Measurements from ENCODE around the gene FUOM.

FUOM gene

DNA sequence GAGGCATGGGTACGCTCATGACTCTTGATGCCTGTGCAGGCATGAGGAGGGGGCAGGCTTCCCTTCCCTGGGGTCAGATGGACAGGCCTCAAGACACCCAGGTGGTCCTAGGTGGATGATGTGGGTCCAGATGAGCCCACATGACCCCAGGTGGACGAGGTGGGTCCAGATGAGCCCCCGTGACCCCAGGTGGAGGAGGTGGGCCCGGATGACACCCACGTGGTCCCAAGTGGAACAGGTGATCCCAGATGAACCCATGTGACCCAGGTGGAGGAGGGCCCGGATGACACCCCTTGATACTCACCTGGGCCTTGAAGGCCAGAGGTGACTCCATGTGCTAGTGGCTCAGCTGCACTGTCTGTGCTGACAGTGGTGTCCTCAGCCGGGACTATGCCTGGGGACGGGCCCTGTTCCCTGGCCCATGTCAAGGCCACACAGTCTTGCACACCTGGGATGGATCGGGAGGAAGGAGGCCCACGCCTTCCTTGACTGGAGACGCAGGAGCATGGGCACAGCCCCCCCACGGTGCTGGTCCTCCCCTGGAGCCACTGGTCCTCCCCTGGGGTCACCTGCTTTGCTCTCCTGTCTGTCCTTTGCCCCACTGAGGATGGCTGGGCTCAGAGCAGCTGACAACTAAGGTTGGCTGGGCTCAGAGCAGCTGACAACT, 7.4 kb downstream of the FUOM start:
- Histone ChIP-seq H3K9me3 (ENCODE audit: control insufficient read depth, insufficient read depth, low read length) (no peaks in the 10 kb centered on the region), H3K36me3 (ENCODE audit: control insufficient read depth, insufficient read depth, low read length) (0 out of 2 replicates have a peak, but pooled peaks cover 3% of the 10 kb centered on the region), H3K4me3 (ENCODE audit: low read length) (no peak overlapping the region), H3K27ac (ENCODE audit: low read length) (no peak overlapping the region), H3K27me3 (ENCODE audit: control insufficient read depth, insufficient read depth, low read length) (no peaks in the 10 kb centered on the region), H3K4me1 (ENCODE audit: control insufficient read depth, insufficient read depth, low read length) (peaks cover 2% of the 10 kb centered on the region)
- no CpG with 5 or more reads among the region's 12 CpGs for WGBS (ENCODE audit: insufficient coverage, insufficient read length)
- no peak for DNase-seq (ENCODE audit: low read depth, low spot score)

DNA sequence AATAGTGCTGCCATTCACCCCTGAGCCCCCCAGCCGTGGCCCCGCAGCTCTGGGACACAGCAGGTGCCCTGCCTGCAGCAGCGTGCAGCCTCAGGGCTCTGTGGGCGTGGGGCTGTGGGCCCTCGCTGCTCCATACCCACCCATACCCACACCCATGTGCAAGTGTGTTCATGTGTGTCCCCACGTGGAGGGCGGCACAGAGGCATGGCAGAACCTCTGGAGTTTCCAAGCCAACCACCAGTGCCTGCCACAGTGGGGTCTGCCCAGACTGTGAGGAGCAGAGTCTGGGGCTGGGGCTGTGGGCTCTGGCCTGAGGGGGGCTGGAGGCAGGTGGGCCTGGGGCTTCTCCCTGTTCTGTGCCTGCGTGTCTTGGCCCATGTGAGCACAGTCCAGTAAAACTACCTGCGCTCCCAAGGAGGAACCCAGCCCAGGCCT, 8.2 kb downstream of the FUOM start:
- no peaks in the 10 kb centered on the region for H3K36me3 ChIP-seq (ENCODE audit: control insufficient read depth, insufficient read depth, low read length)
- H3K27me3 ChIP-seq (ENCODE audit: control insufficient read depth, insufficient read depth, low read length), result no peaks in the 10 kb centered on the region
- no peak overlapping the region for H3K4me3 ChIP-seq (ENCODE audit: low read length)
- no peak overlapping the region for H3K27ac ChIP-seq (ENCODE audit: low read length)
- H3K9me3 ChIP-seq (ENCODE audit: control insufficient read depth, insufficient read depth, low read length), result no peaks in the 10 kb centered on the region
- H3K4me1 ChIP-seq (ENCODE audit: control insufficient read depth, insufficient read depth, low read length), result peaks cover 2% of the 10 kb centered on the region
- no peak for DNase-seq (ENCODE audit: low read depth, low spot score)
- no CpG with 5 or more reads among the region's 9 CpGs for WGBS (ENCODE audit: insufficient coverage, insufficient read length)

DNA sequence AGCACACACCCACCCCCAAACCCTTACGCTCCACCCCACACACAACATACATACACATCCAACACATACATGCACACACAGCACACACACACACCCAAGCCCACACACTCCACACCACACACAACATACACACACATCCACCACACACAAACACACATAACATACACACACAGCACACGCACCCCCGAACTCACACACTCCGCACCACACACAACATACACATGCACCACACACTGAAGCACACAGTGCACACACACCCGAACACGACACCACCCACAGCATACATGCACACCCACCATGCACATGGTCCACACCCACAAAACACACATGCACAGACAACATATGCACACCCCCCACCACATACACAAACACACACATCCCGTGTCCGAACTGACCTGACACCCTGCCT, 8.7 kb downstream of the FUOM start:
- Histone ChIP-seq H3K4me3 (ENCODE audit: low read length) (no peak overlapping the region), H3K36me3 (ENCODE audit: control insufficient read depth, insufficient read depth, low read length) (no peaks in the 10 kb centered on the region), H3K4me1 (ENCODE audit: control insufficient read depth, insufficient read depth, low read length) (peaks cover 2% of the 10 kb centered on the region), H3K9me3 (ENCODE audit: control insufficient read depth, insufficient read depth, low read length) (no peaks in the 10 kb centered on the region), H3K27me3 (ENCODE audit: control insufficient read depth, insufficient read depth, low read length) (no peaks in the 10 kb centered on the region), H3K27ac (ENCODE audit: low read length) (no peak overlapping the region)
- no peak for DNase-seq (ENCODE audit: low read depth, low spot score)
- WGBS (ENCODE audit: insufficient coverage, insufficient read length), result 100% methylated on average over 6 of the region's 8 CpGs

DNA sequence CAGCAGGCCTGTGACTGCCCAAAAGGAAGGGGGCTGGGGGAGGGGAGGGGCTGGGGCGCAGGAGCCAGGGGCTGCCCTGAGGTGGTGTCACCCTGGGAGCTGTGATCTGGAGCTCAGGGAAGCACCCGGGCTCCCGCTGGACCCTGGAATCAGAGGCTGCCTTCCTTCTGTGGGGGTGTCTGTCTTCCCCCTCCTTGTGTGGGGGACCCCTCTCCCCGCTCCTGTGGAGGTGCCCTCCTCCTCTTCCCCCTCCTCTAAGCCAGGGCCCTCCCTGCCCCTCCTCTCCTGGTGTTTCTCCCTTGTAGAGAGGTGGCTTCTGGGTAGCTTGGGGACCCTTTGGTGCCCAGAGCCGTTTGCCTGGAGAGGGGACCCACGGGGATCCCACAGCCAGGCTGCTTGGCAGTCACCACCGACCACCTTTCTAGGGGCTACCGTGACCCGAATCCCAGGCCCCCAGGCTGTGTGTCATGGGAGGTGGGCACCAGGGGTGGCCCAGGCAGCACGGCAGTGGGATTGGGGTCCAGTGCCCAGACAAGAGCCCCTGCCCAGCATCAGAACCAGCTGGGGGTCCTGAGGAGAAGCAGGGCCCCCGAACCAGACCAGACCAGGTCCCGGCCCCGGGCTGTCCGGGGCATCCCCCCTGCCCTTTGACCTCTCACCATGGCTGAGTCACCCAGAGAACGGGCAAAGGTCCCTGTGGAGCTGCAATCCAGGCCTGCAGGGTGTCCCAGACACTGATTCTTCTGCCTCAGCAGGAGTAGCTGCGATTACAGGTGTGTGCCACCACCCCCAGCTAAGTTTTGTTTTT, 9.9 kb downstream of the FUOM start:
- DNase-seq (ENCODE audit: low read depth, low spot score), result no peak
- Histone ChIP-seq H3K4me3 (ENCODE audit: low read length) (no peak overlapping the region), H3K4me1 (ENCODE audit: control insufficient read depth, insufficient read depth, low read length) (peaks cover 5% of the 10 kb centered on the region), H3K27ac (ENCODE audit: low read length) (no peak overlapping the region), H3K27me3 (ENCODE audit: control insufficient read depth, insufficient read depth, low read length) (no peaks in the 10 kb centered on the region), H3K9me3 (ENCODE audit: control insufficient read depth, insufficient read depth, low read length) (no peaks in the 10 kb centered on the region), H3K36me3 (ENCODE audit: control insufficient read depth, insufficient read depth, low read length) (no peaks in the 10 kb centered on the region)
- WGBS (ENCODE audit: insufficient coverage, insufficient read length), result no CpG with 5 or more reads among the region's 16 CpGs

DNA sequence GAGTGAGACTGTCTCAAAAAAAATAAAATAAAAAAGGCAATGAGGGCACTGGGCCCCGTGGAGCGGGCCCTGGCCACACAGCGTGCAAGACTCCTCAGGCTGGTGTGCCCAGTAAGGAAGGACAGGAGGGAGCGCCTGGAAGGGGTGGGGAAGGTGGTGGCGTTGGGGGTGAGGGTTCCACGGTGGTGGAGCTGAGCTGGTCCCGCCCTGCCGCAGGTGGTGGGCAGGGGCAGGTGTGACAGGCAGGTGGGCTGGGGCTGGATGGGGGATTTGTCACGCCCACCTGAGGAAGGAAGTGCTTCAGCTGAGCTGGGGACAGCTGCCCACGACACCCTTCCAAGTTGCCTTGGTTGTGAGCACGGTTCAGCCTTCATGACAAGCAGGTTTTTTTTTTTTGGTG, 11.4 kb downstream of the FUOM start:
- no peak overlapping the region for H3K27ac ChIP-seq (ENCODE audit: low read length)
- H3K27me3 ChIP-seq (ENCODE audit: control insufficient read depth, insufficient read depth, low read length), result no peaks in the 10 kb centered on the region
- WGBS (ENCODE audit: insufficient coverage, insufficient read length), result no CpG with 5 or more reads among the region's 11 CpGs
- H3K9me3 ChIP-seq (ENCODE audit: control insufficient read depth, insufficient read depth, low read length), result no peaks in the 10 kb centered on the region
- no peaks in the 10 kb centered on the region for H3K36me3 ChIP-seq (ENCODE audit: control insufficient read depth, insufficient read depth, low read length)
- no peak overlapping the region for H3K4me3 ChIP-seq (ENCODE audit: low read length)
- peaks cover 5% of the 10 kb centered on the region; the same call in 1 of the 2 replicates for H3K4me1 ChIP-seq (ENCODE audit: control insufficient read depth, insufficient read depth, low read length)
- DNase-seq (ENCODE audit: low read depth, low spot score), result no peak

DNA sequence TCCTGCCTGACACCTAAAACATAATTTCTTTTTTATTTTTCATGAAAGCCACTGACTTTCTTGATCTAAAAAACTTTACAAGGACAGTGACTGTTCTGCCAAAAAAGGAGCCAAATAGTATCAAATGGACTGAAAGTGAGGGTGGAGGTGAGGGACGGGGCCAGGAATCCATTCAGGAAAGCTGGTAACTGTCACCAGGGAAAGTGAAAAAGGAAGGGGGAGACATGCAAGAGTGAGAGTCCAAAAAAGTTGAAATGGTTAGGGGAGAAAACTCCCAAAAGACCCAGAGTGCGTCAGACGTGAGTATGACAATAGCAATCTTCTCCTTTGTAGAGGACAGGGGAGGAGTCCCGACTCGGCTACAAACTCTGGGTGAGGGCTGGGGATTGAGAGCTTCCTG, 13.6 kb downstream of the FUOM start:
- WGBS (ENCODE audit: insufficient coverage, insufficient read length), result no CpG with 5 or more reads among the region's 5 CpGs
- Histone ChIP-seq H3K27ac (ENCODE audit: low read length) (no peak overlapping the region), H3K4me3 (ENCODE audit: low read length) (no peak overlapping the region), H3K27me3 (ENCODE audit: control insufficient read depth, insufficient read depth, low read length) (no peaks in the 10 kb centered on the region), H3K9me3 (ENCODE audit: control insufficient read depth, insufficient read depth, low read length) (no peaks in the 10 kb centered on the region), H3K36me3 (ENCODE audit: control insufficient read depth, insufficient read depth, low read length) (no peaks in the 10 kb centered on the region), H3K4me1 (ENCODE audit: control insufficient read depth, insufficient read depth, low read length) (0 out of 2 replicates have a peak, but pooled peaks cover 3% of the 10 kb centered on the region)
- no peak for DNase-seq (ENCODE audit: low read depth, low spot score)

DNA sequence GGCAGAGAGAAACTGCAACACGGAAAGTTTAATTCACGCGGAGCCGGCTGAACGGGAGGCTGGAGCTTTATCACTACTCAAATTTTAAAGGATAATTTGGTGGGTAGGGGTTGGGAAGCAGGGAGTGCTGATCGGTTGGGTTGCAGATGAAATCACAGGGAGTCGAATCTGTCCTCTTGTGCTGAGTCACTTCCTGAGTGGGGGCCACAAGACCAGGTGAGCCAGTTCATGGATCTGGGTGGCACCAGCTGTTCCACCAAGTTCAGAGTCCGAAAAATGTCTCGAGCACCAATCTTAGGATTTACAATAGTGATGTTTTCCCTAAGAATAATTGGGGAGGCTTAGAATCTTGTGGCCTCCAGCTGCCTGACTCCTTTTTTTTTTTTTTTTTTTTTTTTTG, 14.3 kb downstream of the FUOM start:
- no peaks in the 10 kb centered on the region for H3K9me3 ChIP-seq (ENCODE audit: control insufficient read depth, insufficient read depth, low read length)
- no peaks in the 10 kb centered on the region for H3K36me3 ChIP-seq (ENCODE audit: control insufficient read depth, insufficient read depth, low read length)
- 0 out of 2 replicates have a peak, but pooled peaks cover 3% of the 10 kb centered on the region for H3K4me1 ChIP-seq (ENCODE audit: control insufficient read depth, insufficient read depth, low read length)
- no peak overlapping the region for H3K27ac ChIP-seq (ENCODE audit: low read length)
- no CpG with 5 or more reads among the region's 9 CpGs for WGBS (ENCODE audit: insufficient coverage, insufficient read length)
- no peak for DNase-seq (ENCODE audit: low read depth, low spot score)
- H3K4me3 ChIP-seq (ENCODE audit: low read length), result no peak overlapping the region
- H3K27me3 ChIP-seq (ENCODE audit: control insufficient read depth, insufficient read depth, low read length), result no peaks in the 10 kb centered on the region

DNA sequence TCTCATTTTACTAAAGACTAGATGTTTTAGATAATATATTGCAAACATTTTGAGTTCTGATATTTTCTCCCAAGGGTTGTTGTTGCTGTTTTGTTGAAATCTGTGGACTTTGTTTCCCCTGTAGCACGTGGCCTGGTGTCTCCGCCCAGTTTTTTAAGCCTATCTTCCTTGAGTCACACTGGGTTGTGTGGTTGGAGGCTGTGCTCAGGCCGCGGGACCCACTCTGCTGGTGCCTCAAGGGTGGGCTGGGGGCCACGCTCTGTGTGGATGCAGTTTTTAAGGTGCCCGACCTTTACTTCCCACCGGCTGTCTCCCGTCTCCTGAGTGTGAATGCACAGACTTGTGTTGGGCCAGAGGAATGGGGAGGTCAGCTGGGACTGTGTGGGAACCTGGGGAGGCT, 14.9 kb downstream of the FUOM start:
- WGBS (ENCODE audit: insufficient coverage, insufficient read length), result no CpG with 5 or more reads among the region's 8 CpGs
- Histone ChIP-seq H3K4me3 (ENCODE audit: low read length) (no peak overlapping the region), H3K27me3 (ENCODE audit: control insufficient read depth, insufficient read depth, low read length) (no peaks in the 10 kb centered on the region), H3K27ac (ENCODE audit: low read length) (no peak overlapping the region), H3K4me1 (ENCODE audit: control insufficient read depth, insufficient read depth, low read length) (0 out of 2 replicates have a peak, but pooled peaks cover 3% of the 10 kb centered on the region), H3K36me3 (ENCODE audit: control insufficient read depth, insufficient read depth, low read length) (no peaks in the 10 kb centered on the region), H3K9me3 (ENCODE audit: control insufficient read depth, insufficient read depth, low read length) (no peaks in the 10 kb centered on the region)
- DNase-seq (ENCODE audit: low read depth, low spot score), result no peak

DNA sequence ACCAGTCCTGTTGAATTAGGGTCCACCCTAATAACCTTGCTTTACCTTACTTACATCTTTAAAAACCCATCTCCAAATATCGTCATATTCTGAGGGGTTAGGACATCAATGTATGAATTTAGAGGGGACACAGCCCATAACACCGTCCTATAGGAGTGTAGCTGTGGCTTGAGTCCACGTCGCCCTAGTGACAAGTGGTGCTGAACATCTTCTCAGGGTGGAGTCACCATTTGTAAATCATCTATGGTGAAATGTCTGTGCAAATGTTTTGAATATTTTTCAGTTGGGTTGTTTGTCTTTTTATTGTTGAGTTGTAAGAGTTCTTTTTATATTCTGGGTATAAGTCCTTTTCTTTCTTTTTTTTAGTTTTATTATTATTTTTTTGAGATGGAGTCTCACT, 15.8 kb downstream of the FUOM start:
- no peak overlapping the region for H3K4me3 ChIP-seq (ENCODE audit: low read length)
- H3K36me3 ChIP-seq (ENCODE audit: control insufficient read depth, insufficient read depth, low read length), result no peaks in the 10 kb centered on the region
- H3K27ac ChIP-seq (ENCODE audit: low read length), result no peak overlapping the region
- no peaks in the 10 kb centered on the region for H3K9me3 ChIP-seq (ENCODE audit: control insufficient read depth, insufficient read depth, low read length)
- WGBS (ENCODE audit: insufficient coverage, insufficient read length), result no CpG with 5 or more reads among the region's 4 CpGs
- H3K27me3 ChIP-seq (ENCODE audit: control insufficient read depth, insufficient read depth, low read length), result peaks cover 5% of the 10 kb centered on the region; the same call in 1 of the 2 replicates
- H3K4me1 ChIP-seq (ENCODE audit: control insufficient read depth, insufficient read depth, low read length), result 0 out of 2 replicates have a peak, but pooled peaks cover 3% of the 10 kb centered on the region
- no peak for DNase-seq (ENCODE audit: low read depth, low spot score)

DNA sequence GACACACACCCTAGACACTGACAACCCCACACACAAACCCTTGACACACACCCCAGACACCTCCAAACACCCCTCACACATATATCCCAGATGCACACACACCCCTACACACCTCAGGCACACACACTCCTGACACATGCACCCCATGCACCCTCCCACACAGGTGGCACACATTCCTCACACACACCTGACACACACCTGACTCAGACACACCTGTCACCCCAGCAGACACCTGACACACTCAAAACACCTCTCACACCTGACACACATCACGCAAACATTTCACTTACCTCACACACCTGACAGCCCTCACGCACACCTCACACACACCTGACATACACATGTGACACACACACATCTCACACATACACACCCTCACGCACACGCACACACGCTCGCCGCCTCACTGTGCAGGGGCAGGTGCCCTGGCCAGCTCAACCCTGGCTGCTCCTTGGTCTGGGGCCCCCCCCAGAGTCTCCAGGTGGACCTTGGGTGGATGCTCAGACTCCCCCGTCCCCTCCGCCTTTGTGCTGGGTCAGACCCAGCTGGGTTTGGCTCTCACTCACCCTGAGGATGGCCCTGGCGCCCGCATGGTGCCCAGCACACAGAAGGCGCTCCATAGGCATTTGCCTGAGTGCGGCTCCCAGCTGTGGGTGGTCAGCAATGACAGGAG, 18.0 kb downstream of the FUOM start:
- Histone ChIP-seq H3K27me3 (ENCODE audit: control insufficient read depth, insufficient read depth, low read length) (peaks cover 23% of the 10 kb centered on the region; the same call in 1 of the 2 replicates), H3K9me3 (ENCODE audit: control insufficient read depth, insufficient read depth, low read length) (no peaks in the 10 kb centered on the region), H3K4me3 (ENCODE audit: low read length) (no peak overlapping the region), H3K36me3 (ENCODE audit: control insufficient read depth, insufficient read depth, low read length) (peaks cover 2% of the 10 kb centered on the region; the same call in 1 of the 2 replicates), H3K4me1 (ENCODE audit: control insufficient read depth, insufficient read depth, low read length) (peaks cover 5% of the 10 kb centered on the region; the same call in 1 of the 2 replicates), H3K27ac (ENCODE audit: low read length) (no peak overlapping the region)
- 100% methylated on average over 3 of the region's 13 CpGs for WGBS (ENCODE audit: insufficient coverage, insufficient read length)
- no peak for DNase-seq (ENCODE audit: low read depth, low spot score)

Data from iPS DF 6.9 (cell line).